ENCODE data around the gene TBC1D24. TPM values are rescaled to one million over a fixed set of nuclear protein-coding genes. Genes with fewer than 3 reads are reported as not detected.
"Not testable (repeated sequence)": the region's sequence is repeated elsewhere in the genome, so short reads cannot be mapped to it uniquely, and the experiment has no call there.

TBC1D24 gene
- total RNA-seq, 2 experiments from 2014 or later: 16.6 to 16.7 TPM

- Mint-ChIP-seq H3K36me3 (ENCODE audit: low read depth) (peaks cover 50% of the 10 kb centered on the region), H3K4me1 (ENCODE audit: low read depth) (peaks cover 6% of the 10 kb centered on the region), H3K27me3 (no peaks in the 10 kb centered on the region), H3K4me3 (no peak overlapping the region), H3K27ac (no peak overlapping the region), H3K9me3 (no peaks in the 10 kb centered on the region)
- CTCF ChIA-PET: no interaction called here
- POLR2A ChIA-PET: no interaction called here
- no peak for TF ChIP-seq CTCF (IDR thresholded peaks at IDR 0.05)
- intact Hi-C loops (cut with micrococcal nuclease): loop anchor here (10.0 kb wide), 1 partner anchor 67 kb away; no protein-coding TSS in a partner anchor
- DNase-seq: no peak
- ATAC-seq: no peak
These were observed 36.8 kb upstream of the TBC1D24 start for GRCh38 chr16:2438121-2438520.

- Mint-ChIP-seq H3K4me1 (ENCODE audit: low read depth) (peaks cover 6% of the 10 kb centered on the region), H3K9me3 (no peaks in the 10 kb centered on the region), H3K27me3 (no peaks in the 10 kb centered on the region), H3K36me3 (ENCODE audit: low read depth) (peaks cover 51% of the 10 kb centered on the region), H3K27ac (no peak overlapping the region), H3K4me3 (no peak overlapping the region)
- DNase-seq (no peak), ATAC-seq (no peak)
- intact Hi-C loops (cut with micrococcal nuclease): loop anchor here (10.0 kb wide), 1 partner anchor 65 kb away; no protein-coding TSS in a partner anchor
- CTCF ChIA-PET: interaction anchor here (1.3 to 2.1 kb wide), 2 partner anchors 9 to 47 kb away, joined by 3 to 12 read pairs; partner anchors contain the start of gene CCNF
- TF ChIP-seq CTCF (IDR thresholded peaks at IDR 0.05): no peak
- POLR2A ChIA-PET: interaction anchor here (1.3 to 1.8 kb wide), 2 partner anchors 19 to 21 kb away, joined by 5 to 6 read pairs; partner anchors contain the start of gene TEDC2
These were observed 35.3 kb upstream of the TBC1D24 start for GRCh38 chr16:2439598-2439997.

- H3K4me3 Mint-ChIP-seq; intact Hi-C loops (cut with micrococcal nuclease); H3K27ac Mint-ChIP-seq; H3K9me3 Mint-ChIP-seq; H3K27me3 Mint-ChIP-seq; H3K4me1 Mint-ChIP-seq (ENCODE audit: low read depth); DNase-seq: not testable (repeated sequence)
- ATAC-seq: peak; percentile 38
- POLR2A ChIA-PET: interaction anchor here (1.8 kb wide), 1 partner anchor 19 kb away, joined by 6 read pairs; the partner anchor contains the start of gene TEDC2
- CTCF ChIA-PET: interaction anchor here (1.3 to 2.1 kb wide), 4 partner anchors 11 to 45 kb away, joined by 3 to 12 read pairs (median 4); partner anchors contain the start of genes CCNF and TEDC2
- H3K36me3 Mint-ChIP-seq (ENCODE audit: low read depth): peaks cover 48% of the 10 kb centered on the region
These were observed 33.7 kb upstream of the TBC1D24 start for GRCh38 chr16:2441143-2441804.

- Mint-ChIP-seq H3K9me3 (no peaks in the 10 kb centered on the region), H3K4me3 (no peak overlapping the region), H3K27me3 (no peaks in the 10 kb centered on the region), H3K4me1 (ENCODE audit: low read depth) (peaks cover 6% of the 10 kb centered on the region), H3K36me3 (ENCODE audit: low read depth) (peaks cover 43% of the 10 kb centered on the region), H3K27ac (no peak overlapping the region)
- ATAC-seq (no peak), DNase-seq (no peak)
- TF ChIP-seq CTCF (IDR thresholded peaks at IDR 0.05): no peak
- ChIA-PET CTCF (interaction anchor here (1.0 kb wide), 1 partner anchor 13 kb away, joined by 3 read pairs; no protein-coding TSS in a partner anchor), POLR2A (no interaction called here)
- intact Hi-C loops (cut with micrococcal nuclease): no loop called here
These were observed 31.4 kb upstream of the TBC1D24 start for GRCh38 chr16:2443555-2443954.

GRCh38 chr16:2447920-2448583, 26.9 kb upstream of the TBC1D24 start:
- ChIA-PET POLR2A (interaction anchor here (1.5 to 2.0 kb wide), 2 partner anchors 9 kb away, joined by 5 to 11 read pairs; no protein-coding TSS in a partner anchor), CTCF (interaction anchor here (2.0 kb wide), 1 partner anchor 25 kb away, joined by 5 read pairs; no protein-coding TSS in a partner anchor)
- intact Hi-C loops (cut with micrococcal nuclease): no loop called here
- H3K36me3 Mint-ChIP-seq (ENCODE audit: low read depth): peaks cover 56% of the 10 kb centered on the region
- no peak for TF ChIP-seq CTCF (IDR thresholded peaks at IDR 0.05)
- ATAC-seq (no peak), DNase-seq (no peak)
- no peaks in the 10 kb centered on the region for H3K9me3 Mint-ChIP-seq
- no peaks in the 10 kb centered on the region for H3K27me3 Mint-ChIP-seq
- no peaks in the 10 kb centered on the region for H3K4me1 Mint-ChIP-seq (ENCODE audit: low read depth)
- no peak overlapping the region for H3K27ac Mint-ChIP-seq
- no peak overlapping the region for H3K4me3 Mint-ChIP-seq
